ENCODE results near the gene PPP1R12B.
"Not testable (repeated sequence)": the region's sequence is repeated elsewhere in the genome, so short reads cannot be mapped to it uniquely, and the experiment has no call there.

PPP1R12B gene

DNA sequence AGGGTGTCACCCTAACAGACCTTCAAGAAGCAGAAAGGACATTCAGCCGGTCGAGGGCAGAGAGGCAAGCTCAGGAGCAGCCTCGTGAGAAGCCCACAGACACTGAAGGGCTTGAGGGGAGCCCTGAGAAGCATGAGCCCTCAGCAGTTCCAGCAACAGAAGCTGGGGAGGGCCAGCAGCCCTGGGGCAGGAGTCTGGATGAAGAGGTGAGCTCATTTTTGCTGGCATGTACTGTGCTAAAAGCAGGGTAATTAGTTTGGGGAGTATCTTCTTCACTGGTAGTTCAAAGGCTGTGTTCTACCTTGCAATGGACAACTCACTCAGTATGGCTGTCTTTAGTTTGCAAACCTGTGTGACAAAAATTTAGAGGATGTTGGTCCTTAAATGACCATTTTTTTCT, 144.6 kb downstream of the PPP1R12B start:
- DNase-seq = not testable (repeated sequence)

DNA sequence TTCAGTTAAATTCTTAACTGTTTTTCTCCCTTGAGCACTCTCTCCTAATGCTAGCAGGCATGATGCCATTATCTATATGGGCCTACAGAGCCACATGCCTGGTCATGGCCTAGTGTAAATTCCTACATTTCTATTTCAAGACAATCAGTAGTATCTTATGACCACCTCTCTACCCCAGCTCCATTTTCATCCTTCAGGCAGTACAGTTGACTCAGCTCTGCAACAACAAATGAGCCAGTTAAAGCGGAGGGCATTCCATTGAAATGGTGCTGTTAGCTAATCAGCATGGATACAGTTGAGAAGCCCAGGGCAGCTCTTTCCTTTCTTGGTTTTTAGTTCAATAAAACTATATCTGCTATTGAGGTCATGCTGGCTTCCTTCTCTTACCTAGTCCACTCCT, 150.0 kb downstream of the PPP1R12B start:
- no peak for DNase-seq

DNA sequence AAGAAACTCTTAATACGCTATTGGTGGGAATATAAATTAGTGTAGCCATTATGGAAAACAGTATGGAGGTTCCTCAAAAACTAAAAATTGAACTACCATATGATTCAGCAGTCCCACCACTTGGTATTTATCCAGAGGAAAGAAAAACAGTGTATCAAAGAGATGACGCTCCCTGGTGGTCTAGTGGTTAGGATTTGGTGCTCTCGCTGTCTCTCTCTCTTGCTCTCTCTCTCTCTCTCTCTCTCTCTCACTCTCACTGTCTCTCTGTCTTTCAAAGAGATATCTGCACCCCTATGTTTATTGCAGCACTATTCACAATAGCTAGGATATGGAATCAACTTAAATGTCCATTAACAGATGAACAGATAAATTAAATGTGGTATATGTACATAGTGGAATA, 151.5 kb downstream of the PPP1R12B start:
- not testable (repeated sequence) for DNase-seq

DNA sequence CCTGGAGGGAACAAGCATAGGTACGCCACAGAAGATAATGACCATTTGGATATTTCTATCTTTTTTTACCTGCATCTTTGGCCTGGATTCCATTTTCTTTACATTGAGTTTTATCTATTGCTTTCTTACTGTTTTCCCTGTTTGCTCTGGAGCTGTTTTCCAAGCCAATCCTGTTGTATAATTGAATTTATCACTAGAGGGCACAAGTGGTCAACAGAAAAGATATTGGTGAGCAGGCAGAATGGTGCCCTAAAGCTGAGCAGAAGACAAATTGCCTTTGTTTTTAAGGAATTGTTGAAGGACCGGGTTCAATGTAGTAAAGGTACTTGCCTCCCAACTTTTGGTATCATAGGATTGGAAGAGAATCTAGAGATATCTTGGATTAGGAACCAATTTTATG, 152.8 kb downstream of the PPP1R12B start:
- DNase-seq = peak; percentile 12

GRCh38 chr1:202505356-202505755, 156.9 kb downstream of the PPP1R12B start:
- DNase-seq = no peak

DNA sequence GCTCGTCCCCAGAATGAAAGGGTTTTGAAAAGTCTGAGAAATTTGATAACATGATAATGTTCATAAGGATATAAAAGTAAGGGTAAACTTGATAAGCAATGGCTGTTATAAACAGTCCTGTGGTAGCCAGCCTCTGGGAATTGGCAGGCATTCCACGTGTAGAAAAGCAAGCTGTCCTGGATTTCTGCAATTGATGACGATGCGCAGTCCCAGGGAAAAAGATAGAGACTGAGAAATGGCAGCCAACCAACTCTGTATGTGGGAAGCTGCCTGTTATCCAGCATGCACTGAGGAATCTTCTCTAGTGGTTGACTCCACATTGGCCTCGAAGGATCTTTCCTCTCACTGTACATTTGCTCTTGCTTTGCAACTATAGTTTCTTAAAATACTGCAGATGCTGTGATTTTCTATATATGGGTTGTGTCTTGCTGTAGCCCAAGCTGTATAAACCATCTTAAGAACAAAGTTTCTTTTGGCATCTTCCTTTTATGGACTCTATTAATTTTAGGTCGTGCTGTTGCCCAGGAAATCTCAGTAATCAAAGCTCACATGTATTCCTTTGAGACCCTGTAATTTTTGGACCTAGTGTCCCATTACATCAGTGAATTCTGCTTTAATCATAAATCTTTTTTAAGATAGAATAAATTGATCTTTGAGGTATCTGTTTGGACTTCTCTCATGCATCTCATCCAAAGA, 157.5 kb downstream of the PPP1R12B start:
- not testable (repeated sequence) for DNase-seq

- DNase-seq = not testable (repeated sequence)
Observed at GRCh38 chr1:202508863-202509262, 160.4 kb downstream of the PPP1R12B start.

GRCh38 chr1:202513875-202514274, 165.4 kb downstream of the PPP1R12B start:
- not testable (repeated sequence) for DNase-seq

GRCh38 chr1:202516434-202516877, 168.0 kb downstream of the PPP1R12B start:
- no peak for DNase-seq

- DNase-seq = not testable (repeated sequence)
Observed at GRCh38 chr1:202517146-202517545, 168.6 kb downstream of the PPP1R12B start.

DNA sequence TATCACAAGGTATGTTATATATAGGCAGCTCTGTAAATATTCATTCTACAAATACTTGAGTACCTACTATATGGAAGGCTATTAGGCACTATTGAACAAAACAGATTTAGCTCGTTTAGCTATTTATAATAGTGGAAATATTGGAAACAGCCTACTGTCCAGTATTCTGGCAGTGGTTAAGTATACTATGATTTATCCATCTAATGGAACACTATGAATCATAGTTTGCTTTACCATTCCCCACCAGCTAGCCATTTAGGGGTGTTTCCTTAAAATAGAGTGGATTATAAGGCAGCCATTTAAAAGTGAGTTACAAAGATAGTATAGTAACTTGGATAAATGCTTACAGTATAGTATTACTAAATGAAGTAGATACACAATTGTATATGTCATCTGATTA, 169.7 kb downstream of the PPP1R12B start:
- DNase-seq = not testable (repeated sequence)

GRCh38 chr1:202518905-202519304, 170.4 kb downstream of the PPP1R12B start:
- DNase-seq = not testable (repeated sequence)

DNA sequence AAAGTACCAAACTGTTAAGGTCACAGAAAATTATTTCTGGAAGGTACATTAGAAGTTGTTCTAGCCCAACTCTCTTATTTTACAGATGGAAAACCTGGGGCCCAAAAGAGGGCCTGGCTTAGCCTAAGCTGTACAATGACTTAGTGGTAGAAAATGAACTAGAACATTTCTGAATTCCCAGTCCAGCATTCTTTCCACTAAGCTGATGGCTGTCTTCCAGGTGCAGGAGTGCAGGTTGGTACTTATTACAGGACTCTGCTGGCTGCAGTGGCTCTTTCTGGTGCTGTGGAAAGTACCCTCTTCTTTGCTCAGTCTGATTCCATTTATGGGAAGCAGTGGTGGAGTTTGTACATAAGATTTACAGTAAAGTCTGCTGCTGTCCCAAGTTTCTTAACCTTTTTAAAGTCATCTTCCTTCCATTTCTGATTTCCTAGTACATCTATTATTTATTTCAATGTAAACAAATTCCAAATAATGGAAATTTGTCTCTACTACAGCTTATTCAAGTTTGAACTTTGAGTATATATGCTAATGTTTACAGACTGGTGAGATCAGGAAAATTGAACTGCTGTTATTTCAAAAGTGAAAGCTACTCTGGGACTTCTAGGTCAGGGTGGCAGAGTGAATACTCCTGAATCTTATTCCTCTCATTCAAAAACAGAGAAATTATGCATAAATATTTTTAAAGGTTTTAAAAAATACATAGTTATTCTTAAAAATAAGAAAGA, 171.8 kb downstream of the PPP1R12B start:
- DNase-seq = not testable (repeated sequence)

GRCh38 chr1:202520857-202521216, 172.3 kb downstream of the PPP1R12B start:
- not testable (repeated sequence) for DNase-seq

DNA sequence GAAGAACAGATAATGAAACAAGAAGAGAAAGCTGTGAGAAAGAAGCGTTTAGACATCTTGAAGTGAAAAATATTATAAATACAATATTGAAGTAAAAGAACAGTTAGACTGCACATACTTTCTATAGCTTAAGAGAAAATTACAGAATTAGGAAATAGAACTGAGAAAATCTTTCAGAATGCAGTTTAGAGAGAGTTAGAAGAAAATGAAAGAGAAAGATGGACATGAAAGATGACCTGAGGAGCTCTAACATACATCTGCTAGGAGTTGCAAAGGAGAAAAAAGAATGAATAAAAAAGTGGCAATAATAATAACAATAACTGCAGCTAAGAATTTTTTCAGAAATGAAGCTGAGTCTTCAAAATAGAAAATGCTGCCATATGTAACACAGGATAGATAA, 173.0 kb downstream of the PPP1R12B start:
- DNase-seq = not testable (repeated sequence)

- no peak for DNase-seq
Observed at GRCh38 chr1:202521886-202522285, 173.4 kb downstream of the PPP1R12B start.

GRCh38 chr1:202526056-202526455, 177.6 kb downstream of the PPP1R12B start:
- DNase-seq = not testable (repeated sequence)

DNA sequence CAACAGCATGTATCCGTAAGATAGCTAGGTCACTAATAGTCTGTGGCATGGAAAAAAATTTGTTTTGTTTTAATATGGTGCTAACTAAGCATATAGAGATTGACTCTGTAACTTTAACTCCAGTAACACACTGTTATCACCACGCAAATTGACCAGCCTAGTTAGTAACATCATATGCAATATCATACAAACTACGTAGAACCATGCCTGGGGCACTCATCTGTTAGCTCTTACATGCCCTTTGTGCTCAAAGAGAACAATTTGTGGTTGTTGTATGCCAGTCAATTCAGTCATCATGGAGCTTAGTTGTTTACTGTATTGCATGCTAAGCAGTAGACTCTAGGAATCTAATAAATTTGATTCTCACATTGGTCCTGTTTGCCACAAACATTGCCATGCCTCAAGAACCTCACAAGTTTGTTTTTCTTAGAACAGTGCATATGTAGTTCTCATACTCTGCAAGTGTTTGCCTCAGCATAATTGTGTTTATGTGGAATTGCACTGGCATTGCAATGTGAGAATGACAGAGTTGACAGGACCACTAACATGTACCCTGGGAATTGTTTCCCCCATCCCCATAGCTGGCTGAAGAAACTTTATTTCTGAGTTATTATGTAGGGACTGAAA, 179.7 kb downstream of the PPP1R12B start:
- DNase-seq = not testable (repeated sequence)

DNA sequence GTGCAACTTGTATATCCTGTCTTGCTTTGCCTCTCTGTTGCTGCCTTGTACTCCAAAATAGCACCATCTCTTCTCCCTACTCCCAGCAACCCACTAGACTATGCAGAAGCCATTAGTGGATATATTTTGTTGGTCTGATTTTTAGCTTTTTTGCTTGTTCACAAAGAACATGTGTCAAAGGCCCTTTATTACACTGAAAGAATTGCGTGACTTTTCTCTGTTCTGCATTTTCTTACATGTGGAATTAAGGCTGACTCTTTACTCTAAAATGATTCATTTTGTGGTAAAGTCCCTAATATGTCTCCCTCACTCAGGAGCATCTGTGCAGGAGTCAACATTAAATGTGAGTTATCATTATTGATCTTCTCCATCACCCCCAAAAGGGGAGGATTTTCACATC, 182.2 kb downstream of the PPP1R12B start:
- not testable (repeated sequence) for DNase-seq

GRCh38 chr1:202531472-202531811, 182.9 kb downstream of the PPP1R12B start:
- DNase-seq = no peak

- DNase-seq = not testable (repeated sequence)
Observed at GRCh38 chr1:202531812-202532616, 183.5 kb downstream of the PPP1R12B start.

DNA sequence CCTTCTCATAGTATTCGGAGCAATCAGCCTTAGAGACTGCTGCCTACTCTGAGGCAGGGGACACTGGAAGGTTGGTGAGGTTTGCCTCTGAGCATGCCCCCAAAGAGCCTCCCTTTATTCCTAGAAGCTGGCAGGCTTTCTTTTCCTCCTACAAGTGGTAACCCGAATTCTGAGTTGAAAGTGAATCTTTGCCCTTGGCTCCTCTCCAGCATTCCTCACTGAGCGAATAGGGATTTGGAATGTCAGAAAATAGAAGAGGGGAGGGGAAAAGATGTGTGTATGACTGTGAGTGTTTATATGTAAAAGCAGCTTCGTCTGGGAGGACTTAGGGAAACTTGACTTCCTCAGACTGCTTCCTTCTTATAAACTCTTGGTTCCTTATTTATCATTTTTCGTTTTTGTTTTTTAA, 190.7 kb downstream of the PPP1R12B start:
- not testable (repeated sequence) for DNase-seq

GRCh38 chr1:202539583-202539982, 191.1 kb downstream of the PPP1R12B start:
- not testable (repeated sequence) for DNase-seq
